HEK293 (cell line): ENCODE results near the gene CACNA2D1.

Experiments
- CTCF ChIP-seq: fragments of 450-650 bp; formaldehyde crosslinking; IDR thresholded peaks from 2 replicates; pipeline ENCODE4 v1.5.1; 2016; ENCODE audit warnings: missing biosample characterization, missing genetic modification characterization
- PBX3 ChIP-seq: sonication (generic); formaldehyde crosslinking; IDR thresholded peaks from 2 replicates; pipeline ENCODE4 v1.8.1; 2022; ENCODE audit warnings: mild to moderate bottlenecking, moderate library complexity, missing genetic modification reagents
- ZNF112 ChIP-seq: fragments of 450-650 bp; formaldehyde crosslinking; IDR thresholded peaks from 2 replicates; pipeline ENCODE4 v1.5.0; 2017; ENCODE audit warnings: missing biosample characterization, missing genetic modification characterization
- ZNF121 ChIP-seq: fragments of 450-650 bp; formaldehyde crosslinking; IDR thresholded peaks from 2 replicates; pipeline ENCODE4 v1.5.1; 2016; ENCODE audit warnings: missing biosample characterization, missing genetic modification characterization
- ZNF37A ChIP-seq: fragments of 450-650 bp; IDR thresholded peaks from 2 replicates; pipeline ENCODE4 v1.5.1; 2018; ENCODE audit warnings: missing biosample characterization, missing genetic modification characterization
- ZNF529 ChIP-seq: fragments of 450-650 bp; formaldehyde crosslinking; IDR thresholded peaks from 2 replicates; pipeline ENCODE4 v1.5.1; 2017; ENCODE audit warnings: missing genetic modification characterization, missing biosample characterization; ENCODE audit not compliant: insufficient replicate concordance

- TF ChIP-seq ZNF112 (tag by site-specific recombination) (no peak), CTCF (tag by site-specific recombination) (no peak), ZNF121 (no peak), ZNF37A (no peak), PBX3 (CRISPR knock-in tag) (no peak), ZNF529 (tag by site-specific recombination) (no peak)
Observed at GRCh38 chr7:82404094-82404493, 39.5 kb downstream of the CACNA2D1 start.
